ENCODE results near the gene PTH1R. TPM values are rescaled to one million over a fixed set of nuclear protein-coding genes. Genes with fewer than 3 reads are reported as not detected.

The PTH1R gene
- total RNA-seq, 1 donor from 2014 or later: not detected

DNA sequence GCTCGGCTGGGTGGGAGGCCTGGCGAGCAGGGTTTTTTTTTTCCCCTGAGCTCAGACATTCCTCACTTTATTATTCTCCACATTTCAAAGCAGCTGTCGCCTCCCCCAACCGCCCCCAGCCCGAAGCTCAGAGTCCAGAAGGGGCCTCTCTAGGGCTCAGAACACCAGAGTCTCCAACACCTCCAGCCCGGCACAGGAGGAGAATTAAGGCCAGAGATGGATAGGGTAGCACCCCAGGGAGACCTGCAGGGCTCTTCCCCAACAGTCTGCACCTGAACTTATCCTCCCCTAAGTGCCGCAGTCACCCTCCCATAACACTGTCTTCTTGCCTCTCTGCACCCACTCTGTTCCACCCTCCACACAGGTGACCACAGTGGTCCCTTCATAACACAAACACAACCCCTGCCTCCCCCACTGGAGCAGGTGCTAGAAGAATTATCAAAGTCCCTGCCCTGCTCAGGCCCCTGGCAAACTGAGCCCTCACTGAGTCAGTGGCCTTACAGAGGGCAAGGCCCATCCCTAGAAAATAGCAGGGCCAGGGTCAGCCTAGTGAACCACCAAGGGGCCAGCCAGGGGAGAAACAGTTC lies 28.4 kb upstream of the PTH1R start:
- Mint-ChIP-seq H3K4me3 (peak overlapping the region; percentile 6), H3K27me3 (ENCODE audit: insufficient read depth, low read depth) (peaks cover 8% of the 10 kb centered on the region), H3K36me3 (no peaks in the 10 kb centered on the region), H3K27ac (peak overlapping the region; percentile 93), H3K4me1 (peaks cover 25% of the 10 kb centered on the region), H3K9me3 (no peaks in the 10 kb centered on the region)
- Histone ChIP-seq H4K20me1 (ENCODE audit: low read depth) (no peaks in the 10 kb centered on the region), H3K9me3 (ENCODE audit: low read depth) (no peaks in the 10 kb centered on the region), H3K79me2 (ENCODE audit: low read depth) (no peaks in the 10 kb centered on the region), H3K9ac (no peak overlapping the region), H3K27ac (no peak overlapping the region), H3K27me3 (no peaks in the 10 kb centered on the region), H3K36me3 (no peaks in the 10 kb centered on the region), H2AFZ (replicated peaks) (no peak overlapping the region), H3F3A (ENCODE audit: low read depth) (peaks cover 7% of the 10 kb centered on the region), H3K4me1 (peaks cover 4% of the 10 kb centered on the region), H3K4me2 (no peak overlapping the region), H3K4me3 (no peak overlapping the region)
- peak; percentile 45 for DNase-seq (ENCODE audit: low spot score)
- TF ChIP-seq EZH2phosphoT487 (IDR thresholded peaks at IDR 0.05) (no peak), EZH2 (IDR thresholded peaks at IDR 0.05) (no peak)
- TF ChIP-seq, protein P1, sequence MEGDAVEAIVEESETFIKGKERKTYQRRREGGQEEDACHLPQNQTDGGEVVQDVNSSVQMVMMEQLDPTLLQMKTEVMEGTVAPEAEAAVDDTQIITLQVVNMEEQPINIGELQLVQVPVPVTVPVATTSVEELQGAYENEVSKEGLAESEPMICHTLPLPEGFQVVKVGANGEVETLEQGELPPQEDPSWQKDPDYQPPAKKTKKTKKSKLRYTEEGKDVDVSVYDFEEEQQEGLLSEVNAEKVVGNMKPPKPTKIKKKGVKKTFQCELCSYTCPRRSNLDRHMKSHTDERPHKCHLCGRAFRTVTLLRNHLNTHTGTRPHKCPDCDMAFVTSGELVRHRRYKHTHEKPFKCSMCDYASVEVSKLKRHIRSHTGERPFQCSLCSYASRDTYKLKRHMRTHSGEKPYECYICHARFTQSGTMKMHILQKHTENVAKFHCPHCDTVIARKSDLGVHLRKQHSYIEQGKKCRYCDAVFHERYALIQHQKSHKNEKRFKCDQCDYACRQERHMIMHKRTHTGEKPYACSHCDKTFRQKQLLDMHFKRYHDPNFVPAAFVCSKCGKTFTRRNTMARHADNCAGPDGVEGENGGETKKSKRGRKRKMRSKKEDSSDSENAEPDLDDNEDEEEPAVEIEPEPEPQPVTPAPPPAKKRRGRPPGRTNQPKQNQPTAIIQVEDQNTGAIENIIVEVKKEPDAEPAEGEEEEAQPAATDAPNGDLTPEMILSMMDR (IDR thresholded peaks at IDR 0.05): no peak

- Histone ChIP-seq H3K9me3 (ENCODE audit: low read depth) (no peaks in the 10 kb centered on the region), H3K4me3 (no peak overlapping the region), H3K79me2 (ENCODE audit: low read depth) (no peaks in the 10 kb centered on the region), H2AFZ (replicated peaks) (no peak overlapping the region), H4K20me1 (ENCODE audit: low read depth) (no peaks in the 10 kb centered on the region), H3K27ac (no peak overlapping the region), H3F3A (ENCODE audit: low read depth) (peaks cover 6% of the 10 kb centered on the region), H3K27me3 (no peaks in the 10 kb centered on the region), H3K9ac (no peak overlapping the region), H3K4me2 (no peak overlapping the region), H3K4me1 (peaks cover 4% of the 10 kb centered on the region), H3K36me3 (no peaks in the 10 kb centered on the region)
- H3K36me3 Mint-ChIP-seq: no peaks in the 10 kb centered on the region
- H3K4me1 Mint-ChIP-seq: peaks cover 21% of the 10 kb centered on the region
- DNase-seq (ENCODE audit: low spot score): no peak
- no peaks in the 10 kb centered on the region for H3K9me3 Mint-ChIP-seq
- peak overlapping the region; percentile 66 for H3K27ac Mint-ChIP-seq
- H3K4me3 Mint-ChIP-seq: no peak overlapping the region
- TF ChIP-seq EZH2 (IDR thresholded peaks at IDR 0.05) (no peak), EZH2phosphoT487 (IDR thresholded peaks at IDR 0.05) (no peak)
- TF ChIP-seq, protein P1 (IDR thresholded peaks at IDR 0.05): no peak
- peaks cover 8% of the 10 kb centered on the region for H3K27me3 Mint-ChIP-seq (ENCODE audit: insufficient read depth, low read depth)
These were observed 27.6 kb upstream of the PTH1R start for GRCh38 chr3:46849686-46850467.

DNA sequence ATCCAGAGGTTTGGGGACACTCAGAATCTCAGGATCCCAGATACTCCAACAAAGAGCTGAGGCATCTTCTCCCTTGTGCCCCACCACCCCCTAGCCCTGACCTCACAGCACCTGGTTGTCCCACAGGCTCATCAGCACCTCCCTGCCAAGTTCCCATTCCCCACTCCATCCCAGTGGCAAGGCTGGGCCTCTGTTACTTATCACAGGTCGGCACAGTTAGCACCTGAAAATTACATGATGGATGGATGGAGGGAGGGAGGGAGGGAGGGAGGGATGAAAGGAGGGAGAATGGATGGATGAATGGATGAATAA lies 27.1 kb upstream of the PTH1R start:
- H4K20me1 ChIP-seq (ENCODE audit: low read depth): no peaks in the 10 kb centered on the region
- H3K4me1 ChIP-seq: no peaks in the 10 kb centered on the region
- DNase-seq (ENCODE audit: low spot score): no peak
- no peak overlapping the region for H3K4me2 ChIP-seq
- Mint-ChIP-seq H3K36me3 (no peaks in the 10 kb centered on the region), H3K4me3 (no peak overlapping the region), H3K9me3 (no peaks in the 10 kb centered on the region), H3K27me3 (ENCODE audit: insufficient read depth, low read depth) (peaks cover 8% of the 10 kb centered on the region), H3K4me1 (peaks cover 18% of the 10 kb centered on the region), H3K27ac (peak overlapping the region; percentile 66)
- peaks cover under 1% of the 10 kb centered on the region for H3F3A ChIP-seq (ENCODE audit: low read depth)
- TF ChIP-seq, protein P1 (IDR thresholded peaks at IDR 0.05): no peak
- no peak for TF ChIP-seq EZH2 (IDR thresholded peaks at IDR 0.05)
- no peak for TF ChIP-seq EZH2phosphoT487 (IDR thresholded peaks at IDR 0.05)
- no peak overlapping the region for H3K9ac ChIP-seq
- H3K9me3 ChIP-seq (ENCODE audit: low read depth): no peaks in the 10 kb centered on the region
- no peaks in the 10 kb centered on the region for H3K79me2 ChIP-seq (ENCODE audit: low read depth)
- no peak overlapping the region for H2AFZ ChIP-seq (replicated peaks)
- H3K36me3 ChIP-seq: no peaks in the 10 kb centered on the region
- no peaks in the 10 kb centered on the region for H3K27me3 ChIP-seq
- no peak overlapping the region for H3K27ac ChIP-seq
- H3K4me3 ChIP-seq: no peak overlapping the region

Data from neural progenitor cell (in vitro differentiated cells).